Ureter (tissue), 1 donor: ENCODE data around the gene TMEM108. TPM values are rescaled to one million over a fixed set of nuclear protein-coding genes. Genes with fewer than 3 reads are reported as not detected.
"Not testable (repeated sequence)": the region's sequence is repeated elsewhere in the genome, so short reads cannot be mapped to it uniquely, and the experiment has no call there.

Experiments used
- DNase-seq: peaks from one replicate; pipeline ENCODE4 v3.0.0-alpha.2; 2020; ENCODE audit warnings: low spot score
- total RNA-seq: library from RNA; stranded (reverse); gene quantifications from one replicate; pipeline ENCODE4 v1.2.4, GENCODE V29; 2023
- donor health status: DM: yes; HTN: yes; CAD: no.

The TMEM108 gene
- total RNA-seq, result 1.5 TPM

DNA sequence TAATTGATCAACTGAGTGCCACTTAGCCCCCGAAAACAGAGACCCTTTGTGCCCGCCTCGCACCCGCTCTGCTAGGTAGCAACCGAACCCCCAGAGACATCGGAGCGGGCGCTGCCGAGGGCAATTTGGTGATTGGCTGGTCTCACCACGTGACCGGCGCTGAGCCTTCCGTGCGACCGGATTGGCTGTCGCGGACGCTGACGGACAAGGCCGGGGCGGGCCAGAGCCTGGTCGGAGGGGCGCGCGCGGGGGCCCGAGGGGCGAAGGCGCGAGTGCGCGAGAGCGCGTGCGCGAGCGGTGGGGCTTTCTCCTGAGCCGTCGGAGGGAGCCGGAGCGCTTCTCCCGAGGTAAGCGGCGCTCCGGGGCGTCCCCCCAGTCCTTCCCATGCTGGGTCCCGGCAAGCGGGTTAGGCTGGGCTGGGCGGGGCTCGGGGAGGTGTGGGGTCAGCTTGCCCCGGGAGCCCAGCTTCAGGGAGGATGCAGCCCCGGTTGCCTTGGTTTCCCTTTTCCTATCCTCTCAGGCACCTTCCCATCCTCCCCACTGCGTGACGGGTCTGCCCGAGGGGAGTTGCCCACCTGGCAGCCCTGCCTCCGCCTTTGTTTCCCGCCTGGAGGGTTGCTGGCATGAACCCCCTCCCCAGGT, at the start of gene TMEM108:
Gene TMEM108 (plus strand): TSS at position 303 of the 642 bp plus-strand sequence.
- DNase-seq, result peak; percentile 66

DNA sequence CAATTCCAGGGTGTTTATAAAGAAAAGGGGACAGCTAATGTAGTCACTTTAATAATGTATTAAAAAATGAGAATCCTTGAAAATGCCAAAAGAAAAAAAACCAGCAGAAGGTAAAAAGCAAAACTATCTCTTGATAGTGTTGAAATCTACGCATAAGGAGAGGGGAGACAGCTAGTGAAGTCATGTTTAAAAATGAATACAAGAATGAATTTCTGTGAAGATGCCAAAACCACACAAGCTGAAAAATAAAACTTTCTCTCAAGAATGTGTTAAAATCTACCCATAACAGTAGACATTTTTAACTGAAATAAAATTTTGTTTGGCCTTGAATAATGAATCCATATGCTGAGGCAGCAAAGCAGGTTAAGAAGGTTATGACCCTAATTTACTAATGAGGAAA, 42.2 kb upstream of the TMEM108 start:
- DNase-seq, result no peak

DNA sequence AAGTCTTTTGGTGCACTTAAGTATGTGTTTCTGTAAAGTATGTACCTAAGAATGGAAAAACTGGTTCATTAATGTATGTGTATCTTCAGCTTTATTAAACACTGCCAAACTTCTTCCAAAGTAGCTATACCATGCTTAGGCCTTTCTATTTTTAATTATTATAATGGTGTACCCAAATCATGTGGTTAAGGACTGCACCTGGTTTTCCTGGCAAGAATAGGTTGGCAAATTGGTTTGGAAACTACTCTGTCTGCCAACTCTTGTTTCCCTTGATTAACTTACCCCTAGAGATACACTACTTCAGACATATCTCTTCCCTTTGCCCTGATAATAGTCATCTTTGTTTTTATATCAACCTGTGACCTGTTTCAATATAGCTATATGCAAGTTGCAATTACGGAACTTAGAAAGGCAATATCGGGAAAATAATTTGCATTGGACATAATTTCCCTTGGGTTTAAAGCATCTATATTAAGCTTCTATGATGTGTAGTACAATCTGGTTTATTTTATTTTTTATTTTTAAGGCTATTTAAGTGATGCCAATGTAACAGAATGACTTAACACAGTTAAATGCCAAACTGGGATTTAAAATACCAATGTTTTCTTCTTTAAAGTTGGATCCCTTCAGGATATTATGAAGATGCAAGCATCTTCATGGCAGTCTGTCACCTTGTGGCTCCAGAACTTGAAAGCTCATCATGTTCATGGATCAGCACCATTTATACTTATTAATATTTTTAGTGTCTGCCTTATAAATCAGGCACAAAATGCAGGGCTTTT, 40.6 kb upstream of the TMEM108 start:
- DNase-seq, result no peak

DNA sequence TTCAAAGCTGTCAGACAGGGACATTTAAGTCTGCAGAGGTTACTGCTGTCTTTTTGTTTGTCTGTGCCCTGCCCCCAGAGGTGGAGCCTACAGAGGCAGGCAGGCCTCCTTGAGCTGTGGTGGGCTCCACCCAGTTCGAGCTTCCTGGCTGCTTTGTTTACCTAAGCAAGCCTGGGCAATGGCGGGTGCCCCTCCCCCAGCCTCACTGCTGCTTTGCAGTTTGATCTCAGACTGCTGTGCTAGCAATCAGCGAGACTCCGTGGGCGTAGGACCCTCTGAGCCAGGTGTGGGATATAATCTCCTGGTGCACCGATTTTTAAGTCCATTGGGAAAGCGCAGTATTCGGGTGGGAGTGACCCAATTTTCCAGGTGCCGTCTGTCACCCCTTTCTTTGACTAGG, 33.2 kb upstream of the TMEM108 start:
- DNase-seq, result not testable (repeated sequence)

DNA sequence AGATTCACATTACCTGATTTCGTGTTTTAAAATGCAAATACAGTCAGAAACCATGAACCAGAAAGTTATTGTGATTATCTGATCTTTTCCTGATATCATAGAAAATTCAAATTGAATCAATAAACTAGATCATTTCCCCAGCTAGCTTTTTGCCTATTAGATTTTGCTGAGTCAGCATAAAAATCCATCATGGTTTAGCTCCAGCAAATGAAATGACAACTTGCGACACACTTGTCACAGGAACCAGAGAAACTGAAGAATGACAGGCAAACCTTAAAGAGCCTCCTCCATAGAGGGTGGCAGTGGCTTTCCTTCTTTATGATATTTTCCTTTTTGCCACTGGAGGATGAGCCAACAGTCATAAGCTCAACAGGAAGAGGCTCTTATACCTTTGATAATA, 30.6 kb upstream of the TMEM108 start:
- DNase-seq, result no peak

DNA sequence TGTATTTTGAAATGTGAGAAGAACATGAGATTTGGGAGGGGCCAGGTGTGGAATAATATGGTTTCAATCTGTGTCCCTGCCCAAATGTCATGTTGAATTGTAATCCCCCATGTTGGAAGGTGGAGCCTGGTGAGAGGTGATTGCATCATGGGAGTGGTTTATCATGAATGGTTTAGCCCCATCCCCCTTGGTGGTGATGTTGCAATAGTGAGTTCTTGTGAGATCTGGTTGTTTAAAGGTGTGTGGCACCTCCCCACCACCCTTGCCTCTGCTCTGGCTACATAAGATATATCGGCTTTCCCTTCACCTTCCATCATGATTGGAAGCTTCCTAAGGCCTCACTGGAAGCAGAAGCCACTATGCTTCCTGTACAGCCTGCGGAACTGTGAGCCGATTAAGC, 23.9 kb upstream of the TMEM108 start:
- DNase-seq, result no peak

DNA sequence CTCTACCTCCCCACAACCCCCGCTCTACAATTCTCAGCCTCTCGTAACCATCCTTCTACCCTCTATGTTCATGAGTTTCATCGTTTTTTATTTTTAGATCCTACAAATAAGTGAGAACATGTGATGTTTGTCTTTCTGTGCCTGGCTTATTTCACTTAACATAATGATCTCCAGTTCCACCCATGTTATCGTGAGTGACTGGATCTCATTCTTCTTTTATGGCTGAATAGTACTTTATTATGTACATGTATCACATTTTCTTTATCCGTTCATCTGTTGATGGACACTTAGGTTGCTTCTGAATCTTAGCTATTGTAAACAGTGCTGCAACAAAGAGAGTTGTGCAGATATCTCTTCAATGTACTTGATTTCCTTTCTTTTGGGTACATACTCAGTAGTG, 22.6 kb upstream of the TMEM108 start:
- DNase-seq, result not testable (repeated sequence)

DNA sequence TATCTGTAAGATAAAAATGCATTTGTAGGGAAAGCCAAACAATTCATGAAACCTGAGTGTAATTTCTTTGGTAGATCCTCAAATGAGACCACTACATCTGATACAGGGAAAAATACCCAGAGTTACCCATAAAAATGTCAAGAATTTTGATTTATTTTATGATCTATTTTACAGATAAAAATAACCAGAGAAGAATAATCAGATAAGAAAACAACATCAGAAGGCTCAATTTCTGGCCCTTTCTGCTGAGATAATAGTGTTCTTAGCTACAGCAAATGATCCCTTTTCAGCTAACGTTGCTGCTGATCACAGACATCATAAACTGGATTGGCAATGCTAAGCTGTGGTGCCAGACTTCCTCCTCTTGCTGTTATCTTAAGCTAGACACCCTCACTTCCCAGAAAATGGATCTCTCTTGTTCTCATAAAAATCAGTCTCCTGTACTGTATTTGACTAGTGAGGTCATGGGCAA, 21.3 kb upstream of the TMEM108 start:
- DNase-seq, result no peak

DNA sequence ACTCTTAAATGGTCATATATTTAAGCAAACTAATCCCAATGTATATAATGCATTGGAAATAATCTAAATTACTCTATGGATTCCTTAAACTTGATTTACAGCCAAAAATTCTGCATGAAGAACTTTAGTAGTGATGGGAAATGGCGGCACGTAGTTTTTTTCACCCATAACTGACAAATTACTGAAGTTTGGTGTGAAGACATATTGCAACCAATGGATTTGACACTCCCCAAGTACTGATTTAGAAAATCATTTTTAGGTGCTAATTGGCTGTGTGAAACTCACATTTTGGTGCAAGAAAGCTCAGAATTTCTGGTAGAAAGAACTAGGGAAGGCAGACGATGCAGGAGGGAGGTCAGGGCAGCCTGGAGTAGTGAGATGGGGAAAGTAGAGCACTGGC, 19.3 kb upstream of the TMEM108 start:
- DNase-seq, result no peak

DNA sequence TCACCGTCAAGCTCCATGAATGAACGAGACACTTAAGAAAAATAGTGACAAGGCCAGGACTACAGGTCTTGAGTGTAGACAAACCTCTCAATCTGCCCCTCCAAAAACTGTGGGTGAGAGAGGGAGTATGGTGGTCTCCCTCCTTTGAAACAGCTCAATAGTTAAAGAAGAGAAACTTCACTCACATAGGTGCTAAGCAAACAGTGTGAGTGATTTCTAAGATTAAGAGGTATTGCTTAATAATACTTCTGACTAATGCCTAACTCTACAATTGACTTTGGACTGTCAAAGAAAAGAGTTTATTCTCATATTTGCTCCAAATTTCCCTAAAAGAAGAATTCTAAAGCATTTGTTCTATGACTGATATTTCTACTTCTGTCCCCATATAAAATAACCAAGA, 17.0 kb upstream of the TMEM108 start:
- DNase-seq, result no peak

DNA sequence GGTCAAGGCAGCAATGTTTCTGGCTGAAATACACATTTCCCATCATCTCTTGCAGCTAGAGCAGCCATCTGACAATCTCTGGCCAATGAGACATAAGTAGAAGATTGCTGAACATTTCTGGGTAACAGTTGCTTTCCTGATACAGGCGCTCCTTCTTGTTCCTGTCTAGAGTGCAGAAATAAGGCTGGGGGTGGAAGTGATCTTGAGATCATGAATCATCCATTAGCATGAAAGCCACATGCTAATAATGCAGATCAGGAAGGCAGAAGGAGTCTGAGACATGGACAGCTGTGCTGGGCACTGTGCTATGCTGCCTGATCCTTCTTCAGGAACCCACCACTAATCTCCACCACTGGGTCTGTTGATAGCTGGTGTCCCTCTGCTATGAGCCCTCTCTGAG, 14.8 kb upstream of the TMEM108 start:
- DNase-seq, result no peak

DNA sequence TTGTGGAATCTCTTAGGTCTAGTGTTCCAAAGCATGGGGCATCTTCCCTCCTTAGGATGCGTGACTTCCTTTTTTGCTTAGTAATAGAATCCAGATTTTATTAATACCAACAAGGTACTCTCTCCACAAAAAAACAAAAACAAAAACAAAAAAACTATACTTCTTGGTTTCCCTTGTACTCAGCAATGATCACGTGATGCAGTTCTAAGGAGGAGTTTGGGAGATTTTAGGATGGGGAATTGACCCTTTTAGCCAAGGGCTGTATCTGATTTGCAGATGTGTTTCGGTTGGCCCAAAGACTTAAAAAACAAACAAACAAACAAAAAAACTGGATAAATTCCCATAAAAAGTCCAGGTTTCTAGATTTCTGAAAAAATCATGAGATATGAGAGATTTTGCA, 12.6 kb upstream of the TMEM108 start:
- no peak for DNase-seq

DNA sequence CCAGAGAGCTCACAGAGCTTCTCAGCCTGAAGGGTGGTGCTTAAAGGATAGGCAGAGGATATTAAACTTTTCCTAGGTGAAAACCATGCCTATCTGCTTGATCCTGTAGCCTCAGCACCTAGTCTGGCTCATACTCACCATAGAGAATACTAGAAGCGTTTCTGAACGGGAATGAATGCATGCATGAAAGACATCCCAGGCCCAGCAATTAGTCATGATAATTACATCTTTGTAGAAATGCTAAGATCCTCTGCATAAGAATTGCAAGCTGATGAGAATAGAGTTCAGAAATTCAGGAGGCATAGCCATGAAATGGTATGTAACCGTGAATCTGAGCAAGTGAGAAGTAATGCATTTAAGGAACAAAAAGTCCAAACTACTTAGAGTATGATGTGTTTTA, 5.9 kb upstream of the TMEM108 start:
- DNase-seq, result no peak

DNA sequence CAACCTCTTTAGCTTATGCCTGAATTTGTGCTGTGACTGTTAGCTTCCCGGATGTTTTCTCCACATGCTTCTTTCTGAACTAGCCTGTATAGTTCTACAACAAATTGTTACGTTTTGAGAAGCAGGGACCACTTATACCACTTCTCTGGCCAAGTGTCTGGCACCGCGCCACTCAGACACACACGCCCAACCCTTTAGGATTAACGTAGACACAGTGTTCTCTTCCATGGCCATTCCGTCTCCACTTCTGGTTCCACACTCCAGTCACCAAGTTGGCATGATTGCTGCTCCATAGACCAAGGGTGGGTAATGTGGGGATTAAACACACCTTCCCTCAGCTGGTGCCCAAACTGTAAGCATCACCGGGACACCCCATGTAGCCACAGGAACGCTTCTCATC, 755 bp upstream of the TMEM108 start:
- no peak for DNase-seq

DNA sequence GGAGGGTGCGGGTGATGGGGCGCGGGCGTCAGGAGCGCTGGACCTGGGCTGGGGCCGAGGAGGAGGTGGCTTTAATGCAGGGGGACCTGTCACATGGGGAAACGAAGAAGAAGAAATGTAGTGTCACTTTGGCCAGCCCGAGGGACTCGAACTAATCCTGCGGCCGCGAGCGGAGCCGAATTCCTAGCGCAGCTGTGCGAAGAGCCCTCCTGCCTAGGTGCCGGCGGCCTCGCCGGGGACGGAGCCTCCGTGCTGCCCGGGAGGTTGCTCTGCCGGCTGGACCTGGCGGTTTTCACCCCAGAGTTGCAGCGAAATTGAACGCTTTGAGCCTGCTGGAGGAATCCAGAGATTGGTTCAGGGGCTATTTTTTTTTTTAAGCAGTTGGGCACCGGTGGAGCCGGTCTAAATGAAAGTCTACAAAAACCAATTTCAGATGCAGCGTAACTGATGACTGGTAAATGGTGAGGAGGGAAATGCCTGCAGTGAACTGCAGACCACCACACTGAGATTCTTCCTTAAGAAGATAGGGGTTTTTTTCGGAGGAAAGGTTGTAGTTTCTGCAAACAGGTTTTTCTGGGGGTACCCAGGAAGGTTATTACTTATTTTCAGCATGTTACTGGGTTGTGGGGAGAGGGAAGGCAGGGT, 662 bp downstream of the TMEM108 start:
- no peak for DNase-seq

DNA sequence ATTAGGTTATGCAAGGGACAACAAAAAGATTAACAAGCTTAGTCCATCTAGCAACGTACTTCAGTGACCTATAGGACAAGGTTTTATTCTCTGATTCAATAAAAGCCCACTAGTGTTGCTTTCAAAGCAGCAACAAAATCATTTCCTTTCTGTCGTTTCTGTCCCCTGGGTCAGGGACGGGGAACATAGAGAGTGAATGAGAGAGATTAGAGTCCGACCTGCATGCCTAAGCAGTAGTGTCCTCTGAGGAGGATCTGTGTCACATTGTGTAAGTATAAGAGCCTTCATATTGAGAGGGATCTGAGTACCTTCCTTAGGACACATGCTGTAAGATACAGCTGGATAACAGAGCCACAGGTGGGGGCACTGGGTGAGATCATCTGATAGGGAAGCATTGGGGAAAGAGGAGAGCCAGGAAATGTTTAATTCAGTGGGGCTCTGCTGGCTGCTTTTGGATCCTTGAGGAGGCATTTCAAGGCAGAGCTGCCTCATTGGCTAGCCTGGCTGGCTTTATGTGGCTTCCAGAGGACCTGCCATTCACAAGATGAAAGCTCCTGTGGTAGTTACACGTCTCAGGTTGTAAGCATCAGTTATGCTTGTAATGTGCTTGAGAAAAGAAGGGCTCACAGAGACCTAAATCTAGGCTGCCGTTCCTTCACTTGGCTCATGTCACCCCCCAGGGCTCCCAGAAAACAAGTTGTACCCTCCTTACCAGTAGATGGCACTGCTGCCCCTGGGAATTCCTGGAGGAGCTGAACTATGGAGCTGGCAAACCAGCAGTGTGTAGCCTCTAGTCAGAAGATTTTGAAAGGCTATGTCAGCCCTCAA, 2.7 kb downstream of the TMEM108 start:
- peak; percentile 79 for DNase-seq

DNA sequence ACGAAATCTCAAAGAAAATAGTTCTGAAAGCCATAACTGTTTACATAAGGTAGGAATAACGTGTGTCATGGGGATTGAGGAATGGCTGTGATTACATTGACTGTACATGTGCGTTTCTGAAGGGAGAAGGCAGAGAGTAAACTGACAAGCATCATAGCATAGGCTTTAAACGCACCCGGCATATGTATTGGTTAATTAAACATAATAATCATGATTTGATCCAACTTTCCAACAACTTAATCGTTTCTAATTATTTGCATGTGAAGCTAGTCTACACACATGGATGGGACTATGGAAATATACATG, 3.3 kb downstream of the TMEM108 start:
- DNase-seq, result no peak

DNA sequence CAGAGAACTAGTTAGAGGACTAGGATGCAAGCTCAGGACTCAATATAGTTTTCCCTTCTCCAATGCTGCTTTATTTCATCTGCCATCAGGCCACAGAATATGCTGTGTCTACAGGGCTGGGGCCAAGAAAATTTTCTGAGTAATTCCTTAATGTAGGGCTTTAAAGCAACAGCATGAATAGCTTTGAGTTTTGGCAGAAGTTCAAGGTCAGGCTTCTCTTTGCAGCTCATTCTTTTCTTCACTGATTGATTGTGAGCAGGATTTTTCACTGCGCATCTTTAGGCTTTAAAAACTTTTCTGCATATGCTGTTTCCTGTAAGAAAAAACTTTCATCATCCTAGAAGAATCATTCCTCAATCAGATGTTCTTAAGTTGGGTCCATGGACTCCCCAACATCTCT, 4.6 kb downstream of the TMEM108 start:
- DNase-seq, result no peak

DNA sequence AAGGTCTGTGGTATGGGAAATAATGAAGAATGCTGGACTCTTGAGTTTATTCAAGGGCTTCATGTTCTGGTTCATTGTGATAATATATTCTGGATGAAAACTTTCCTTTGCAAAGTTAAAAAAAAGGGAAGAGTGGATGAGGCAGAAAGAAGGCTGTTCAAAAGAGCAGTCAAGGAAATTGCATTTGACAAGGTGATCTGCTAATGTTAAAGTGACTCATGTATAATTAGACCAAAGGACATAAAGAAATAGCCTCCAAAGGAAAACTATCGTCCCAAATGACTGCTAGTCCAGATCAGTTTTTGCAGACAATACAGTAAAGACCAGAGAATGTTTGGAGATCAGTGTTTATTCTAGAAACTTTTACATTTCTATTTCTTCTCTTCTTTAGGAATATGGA, 9.8 kb downstream of the TMEM108 start:
- DNase-seq, result no peak

DNA sequence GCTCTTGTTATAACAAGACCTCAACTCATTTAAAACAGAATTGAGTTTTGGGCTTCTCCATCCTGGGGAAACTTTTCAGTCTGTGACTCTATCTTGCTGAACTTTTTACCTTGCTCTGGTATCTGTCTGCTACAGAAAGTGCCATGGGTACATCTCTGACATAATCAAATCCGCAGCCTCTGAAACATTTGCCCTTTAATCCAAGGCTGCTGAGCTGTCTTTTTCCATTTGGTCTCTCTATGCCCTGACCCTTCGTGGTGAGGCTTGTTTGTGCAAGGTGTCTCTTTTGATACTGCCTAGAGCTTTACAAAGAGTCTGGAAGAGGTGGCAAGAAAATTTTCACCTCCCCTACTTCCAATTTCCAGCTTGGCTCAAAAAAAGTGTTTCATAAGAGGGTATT, 11.3 kb downstream of the TMEM108 start:
- DNase-seq, result no peak

DNA sequence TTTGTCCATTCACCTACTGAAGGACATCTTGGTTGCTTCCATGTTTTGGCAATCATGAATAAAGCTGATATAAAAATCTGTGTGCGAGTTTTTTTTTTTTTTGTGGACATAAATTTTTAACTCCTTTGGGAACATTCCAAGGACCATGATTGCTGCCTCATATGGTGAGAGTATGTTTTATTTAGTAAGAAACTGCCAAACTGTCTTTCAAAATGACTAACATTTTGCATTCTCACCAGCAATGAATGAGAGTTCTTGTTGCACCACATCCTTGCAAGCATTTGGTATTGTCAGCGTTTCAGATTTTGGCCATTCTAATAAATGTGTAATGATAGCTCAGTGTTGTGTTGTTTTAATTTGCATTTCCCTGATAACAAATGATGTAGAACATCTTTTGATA, 12.7 kb downstream of the TMEM108 start:
- no peak for DNase-seq

DNA sequence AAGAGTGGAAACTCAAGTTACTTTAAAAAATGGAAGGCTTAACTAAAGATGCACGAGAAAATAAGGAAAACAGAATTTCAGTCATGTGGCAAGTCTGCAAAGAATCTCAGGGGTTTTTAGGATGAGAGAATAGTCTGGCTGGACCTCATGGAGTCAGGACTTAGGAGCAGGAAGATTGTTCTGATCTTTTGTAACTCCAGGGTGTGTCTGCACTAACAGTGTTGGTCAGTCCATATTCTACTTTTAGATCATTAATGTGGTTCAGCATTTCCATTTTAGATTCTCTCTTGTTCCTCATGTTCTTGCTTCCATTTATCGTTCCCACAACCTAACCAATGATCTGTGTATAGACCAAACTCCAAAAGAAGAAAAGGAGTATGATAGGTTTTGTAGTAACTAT, 15.3 kb downstream of the TMEM108 start:
- no peak for DNase-seq
